Measurements from ENCODE around the gene PAQR4.

PAQR4 gene

DNA sequence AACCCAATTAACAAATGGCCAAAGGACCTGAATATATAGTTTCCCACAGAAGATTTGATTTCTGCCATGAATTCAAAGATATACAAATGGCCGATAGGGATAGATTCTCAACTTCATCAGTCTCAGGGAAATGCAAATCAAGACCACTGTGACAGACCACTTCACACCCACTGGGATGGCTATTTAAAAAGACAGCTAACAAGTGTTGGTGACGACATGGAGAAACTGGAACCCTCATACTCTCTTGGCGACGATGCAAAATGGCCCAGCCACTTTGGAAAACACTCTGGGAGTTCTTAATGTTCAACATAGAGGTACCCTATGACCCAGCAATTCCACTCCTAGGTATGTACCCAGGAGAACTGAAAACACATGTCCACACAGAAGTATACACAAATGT, 22.5 kb upstream of the PAQR4 start:
- no peak for DNase-seq

DNA sequence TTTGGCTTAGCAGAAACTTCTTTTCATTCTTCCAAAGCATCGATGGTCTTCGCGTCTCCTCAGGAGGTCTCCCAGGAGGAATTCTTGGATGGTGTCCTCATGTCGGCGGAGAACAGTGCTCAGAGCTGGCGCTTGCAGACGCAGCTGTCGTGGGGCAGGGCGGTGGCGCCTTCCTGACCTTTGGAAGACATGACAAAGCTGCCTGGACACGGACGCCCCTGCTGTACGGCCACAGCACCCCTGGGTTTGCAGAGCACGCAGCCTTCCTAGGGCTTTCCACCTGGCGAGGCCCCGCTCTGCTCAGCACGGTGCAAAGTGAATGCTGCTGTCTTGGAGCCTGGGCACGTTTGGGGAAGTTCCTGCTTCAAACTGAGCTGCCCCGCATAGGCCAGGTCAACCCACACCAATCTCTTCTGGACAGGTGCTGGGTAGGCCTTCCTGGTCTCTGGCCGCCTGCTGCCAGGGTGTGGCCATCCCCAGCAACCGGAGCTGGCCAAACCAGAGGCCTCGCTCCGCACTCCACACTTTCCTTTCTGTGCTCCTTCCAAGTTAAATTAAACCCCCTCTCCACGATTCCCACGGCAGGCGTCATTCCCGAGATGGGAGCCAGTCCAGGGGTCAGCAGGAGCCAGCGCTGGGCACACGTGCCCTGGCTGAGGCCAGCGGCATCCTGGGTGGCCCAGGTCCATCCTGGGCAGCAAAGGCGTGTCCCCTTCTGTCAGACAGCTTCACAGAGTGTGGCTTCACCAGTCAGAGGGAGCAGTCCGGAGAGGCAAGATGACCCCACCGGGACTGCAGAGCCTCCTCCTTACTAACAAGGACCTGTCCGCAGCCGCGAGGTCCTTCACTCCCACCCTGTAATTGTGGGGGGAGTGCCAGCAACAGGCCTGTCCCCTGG, 20.1 kb upstream of the PAQR4 start:
- no peak for DNase-seq

DNA sequence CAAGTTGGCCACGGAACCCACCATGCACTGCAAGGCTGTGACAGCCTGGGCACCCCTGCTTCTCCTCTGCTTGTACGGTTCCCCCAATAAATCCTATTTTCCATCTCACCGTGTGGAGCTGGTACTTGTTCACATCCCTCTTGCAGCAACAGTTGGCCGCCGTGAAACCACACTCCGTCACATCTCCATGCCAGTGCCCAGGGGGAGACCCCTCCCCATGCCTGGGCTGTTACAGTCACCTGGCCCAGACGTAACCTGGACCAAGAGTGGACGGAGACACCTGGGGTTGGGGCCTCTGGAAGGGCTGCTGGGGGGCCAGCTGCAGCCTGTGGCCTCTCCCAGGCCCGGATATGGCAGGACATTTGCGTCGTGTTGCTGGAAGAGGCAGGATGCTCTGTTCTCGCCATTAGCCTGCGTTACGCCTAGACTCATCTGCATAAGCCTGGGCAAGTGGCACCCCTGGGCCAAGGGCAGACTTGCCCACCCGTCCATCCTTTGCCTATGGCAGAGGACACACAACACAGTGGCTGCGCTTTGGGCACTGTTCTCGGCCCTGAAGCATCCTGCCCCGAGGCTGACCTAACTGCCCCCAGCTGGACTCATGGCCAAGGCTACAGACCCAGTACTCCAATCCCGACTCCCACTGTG, 19.3 kb upstream of the PAQR4 start:
- no peak for DNase-seq

DNA sequence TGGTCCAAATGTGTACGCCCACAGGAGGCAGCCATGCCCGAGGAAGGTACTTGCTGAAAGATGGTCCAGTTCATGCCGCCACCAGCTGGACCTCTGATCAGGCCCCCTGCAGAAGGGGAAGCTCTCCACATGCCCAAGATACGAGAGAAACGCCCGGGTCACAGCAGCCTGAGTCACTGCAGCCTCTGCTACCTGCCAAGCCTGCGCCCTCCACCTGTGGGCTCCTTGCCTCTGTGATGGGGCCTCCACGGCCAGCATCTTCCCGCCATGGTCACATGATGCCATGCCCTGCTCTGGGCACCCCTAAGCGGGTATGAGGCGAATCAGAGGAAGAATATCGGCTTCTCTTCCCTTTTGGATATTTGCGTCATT, 18.8 kb upstream of the PAQR4 start:
- DNase-seq = no peak

GRCh38 chr16:2950773-2951172, 18.4 kb upstream of the PAQR4 start:
- DNase-seq = no peak

GRCh38 chr16:2952679-2953078, 16.5 kb upstream of the PAQR4 start:
- DNase-seq = no peak

DNA sequence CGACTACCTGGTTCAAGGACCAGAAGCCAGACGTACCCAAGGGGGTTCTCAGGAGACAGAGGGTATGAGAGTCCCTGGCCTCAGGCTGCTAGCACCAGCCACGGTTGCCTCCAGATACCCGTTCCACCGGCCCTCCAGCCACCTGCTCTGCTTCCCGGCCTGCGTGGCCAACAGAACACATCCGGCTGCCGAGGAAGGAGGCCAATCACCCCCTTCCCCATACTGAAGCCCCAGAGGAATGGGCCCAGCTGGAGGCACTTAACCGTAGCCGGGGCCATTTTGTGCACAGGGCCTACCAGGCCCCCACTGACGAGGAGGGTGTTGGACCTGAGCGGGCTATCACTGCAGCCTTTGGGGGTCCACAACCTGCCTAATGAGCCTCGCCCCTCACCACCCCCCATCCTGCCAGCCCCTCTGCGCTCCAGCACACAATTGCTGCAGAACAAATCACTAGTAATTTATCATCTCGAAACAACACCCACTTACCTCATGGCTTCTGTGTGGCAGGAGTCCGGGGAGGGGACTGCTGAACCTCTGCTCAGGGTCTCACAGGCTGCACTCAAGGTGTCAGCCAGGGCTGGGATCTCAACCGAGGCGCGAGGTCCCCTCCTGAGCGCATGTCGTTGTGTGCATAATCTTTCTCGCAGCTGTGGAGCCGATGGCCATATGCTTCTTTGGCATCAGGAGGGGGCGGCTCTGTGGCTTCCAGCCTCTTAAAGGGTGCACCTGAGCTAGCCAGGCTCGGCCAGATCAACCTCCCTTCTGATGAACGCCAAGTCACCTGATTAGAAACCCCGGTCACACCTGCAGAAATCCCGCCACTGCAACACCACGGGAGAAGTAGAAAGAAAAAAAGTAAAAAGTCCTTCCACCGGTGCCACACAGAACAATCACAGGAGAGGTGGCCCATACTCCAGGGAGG, 15.2 kb upstream of the PAQR4 start:
- peak; percentile 91 for DNase-seq

DNA sequence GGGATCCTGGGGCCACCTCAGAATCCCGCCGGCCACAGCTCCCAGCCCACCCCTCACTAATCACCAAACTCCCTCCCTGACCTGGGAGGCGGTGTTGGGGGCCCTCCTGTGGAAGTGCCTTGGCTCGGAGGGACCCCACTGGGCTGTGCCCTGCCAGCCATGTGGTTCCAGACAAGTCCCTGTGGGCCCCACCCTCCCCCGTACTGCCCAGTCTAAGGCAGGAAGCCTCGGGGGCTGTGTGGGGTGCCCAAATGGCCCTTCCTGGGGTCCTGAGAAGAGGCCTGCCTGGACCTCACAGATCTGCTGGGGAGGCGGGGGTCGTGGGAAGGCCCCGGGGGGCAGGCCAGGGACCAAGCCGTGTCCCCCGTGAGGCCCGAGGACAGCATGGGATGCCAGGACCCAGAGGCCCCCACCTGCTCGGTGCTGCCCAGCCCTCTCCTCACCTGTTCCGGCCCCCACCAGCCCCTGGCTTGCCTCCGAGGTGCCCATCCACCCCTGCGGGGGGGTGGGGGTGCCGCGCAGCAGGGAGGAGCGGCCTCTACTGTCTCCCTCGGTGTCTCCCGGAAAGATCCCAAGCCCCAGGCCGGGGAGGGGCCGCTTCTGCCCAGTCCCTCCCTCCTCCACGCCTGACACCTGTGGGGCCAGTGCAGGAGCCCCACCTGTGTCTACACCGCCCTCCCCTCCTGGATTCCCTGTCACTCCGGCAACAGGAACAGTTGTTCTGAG, 14.3 kb upstream of the PAQR4 start:
- no peak for DNase-seq

GRCh38 chr16:2955438-2955778, 13.7 kb upstream of the PAQR4 start:
- DNase-seq = no peak

- DNase-seq = no peak
Observed at GRCh38 chr16:2955779-2956578, 13.2 kb upstream of the PAQR4 start.

- DNase-seq = no peak
Observed at GRCh38 chr16:2956579-2956956, 12.6 kb upstream of the PAQR4 start.

GRCh38 chr16:2959206-2959605, 9.9 kb upstream of the PAQR4 start:
- DNase-seq = no peak

GRCh38 chr16:2960183-2961010, 8.8 kb upstream of the PAQR4 start:
- peak; percentile 37 for DNase-seq

- peak; percentile 66 for DNase-seq
Observed at GRCh38 chr16:2962334-2963073, 6.6 kb upstream of the PAQR4 start.

DNA sequence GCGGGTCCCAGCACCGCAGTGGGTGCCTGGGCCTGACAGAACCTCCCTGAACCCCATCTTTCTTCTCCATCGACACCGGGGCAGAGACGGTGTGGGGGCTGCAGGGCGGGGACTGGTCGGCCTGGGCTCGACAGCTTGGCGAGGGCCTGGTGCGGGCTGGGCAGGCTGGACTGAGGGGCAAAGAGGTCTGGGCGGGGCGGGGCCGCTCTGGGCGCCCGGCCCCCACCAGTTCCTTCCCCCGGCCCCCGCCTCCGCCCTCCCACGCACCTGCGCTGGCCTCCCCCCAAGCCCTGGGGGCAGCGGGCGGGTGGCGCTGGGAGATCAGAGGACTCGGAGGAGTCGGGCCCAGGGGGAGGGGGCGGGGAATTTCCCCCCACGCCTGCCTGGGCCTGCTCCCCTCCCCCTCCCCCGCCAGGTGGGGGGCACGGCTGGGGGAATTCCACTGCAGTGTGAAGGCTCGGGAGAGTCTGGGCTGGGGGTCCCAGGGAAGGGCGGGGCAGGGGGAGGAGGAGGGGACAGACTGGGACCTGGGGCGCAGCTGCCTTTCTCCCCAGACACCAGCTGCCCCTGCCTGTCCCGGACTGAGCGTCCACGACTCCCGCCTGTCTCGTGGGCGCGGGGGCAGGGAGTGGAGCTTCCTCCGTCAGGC, 6.0 kb upstream of the PAQR4 start:
- DNase-seq = peak; percentile 81

DNA sequence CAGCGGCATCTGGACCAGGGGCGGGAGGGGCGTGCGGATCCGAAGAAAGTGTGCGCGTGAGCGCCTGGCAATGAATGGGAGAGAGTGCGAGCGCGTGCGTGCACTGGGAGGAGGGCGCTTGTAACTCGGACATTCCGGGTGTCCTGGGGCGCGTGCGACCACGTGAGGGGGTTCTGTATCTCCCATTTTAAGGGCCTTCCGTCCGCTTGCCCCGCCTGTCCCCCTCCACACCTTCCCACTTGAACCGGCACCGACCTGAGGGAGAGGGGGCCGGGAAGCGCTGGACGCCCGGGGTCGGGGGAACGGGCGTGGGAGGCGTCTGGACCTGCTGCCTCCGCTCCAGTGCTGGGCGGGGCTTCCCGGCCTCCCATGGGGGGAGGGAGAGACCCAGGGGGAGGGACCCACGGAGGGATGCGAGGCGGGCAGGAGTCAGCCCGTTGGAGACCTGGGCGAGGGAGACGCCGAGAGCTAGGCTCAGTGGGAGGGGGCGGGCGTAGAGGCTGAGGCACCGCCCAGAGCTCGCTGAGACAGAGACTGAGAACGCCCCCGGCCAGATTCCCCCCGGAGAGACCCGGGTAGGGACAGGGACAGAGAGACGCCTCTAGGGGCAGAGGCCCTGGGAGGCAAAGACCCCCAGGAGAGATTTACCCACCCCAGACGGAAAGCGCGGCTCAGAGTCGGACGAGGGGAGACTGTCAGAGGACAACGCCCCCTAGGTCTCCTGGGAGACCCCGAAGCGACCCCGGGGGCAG, 5.2 kb upstream of the PAQR4 start, which contains the start of gene KREMEN2:
KREMEN2 (plus strand) TSS at position 553 of the 752 bp plus-strand sequence. CDS start 246 bp downstream, outside the sequence.
- peak; percentile 98 for DNase-seq

DNA sequence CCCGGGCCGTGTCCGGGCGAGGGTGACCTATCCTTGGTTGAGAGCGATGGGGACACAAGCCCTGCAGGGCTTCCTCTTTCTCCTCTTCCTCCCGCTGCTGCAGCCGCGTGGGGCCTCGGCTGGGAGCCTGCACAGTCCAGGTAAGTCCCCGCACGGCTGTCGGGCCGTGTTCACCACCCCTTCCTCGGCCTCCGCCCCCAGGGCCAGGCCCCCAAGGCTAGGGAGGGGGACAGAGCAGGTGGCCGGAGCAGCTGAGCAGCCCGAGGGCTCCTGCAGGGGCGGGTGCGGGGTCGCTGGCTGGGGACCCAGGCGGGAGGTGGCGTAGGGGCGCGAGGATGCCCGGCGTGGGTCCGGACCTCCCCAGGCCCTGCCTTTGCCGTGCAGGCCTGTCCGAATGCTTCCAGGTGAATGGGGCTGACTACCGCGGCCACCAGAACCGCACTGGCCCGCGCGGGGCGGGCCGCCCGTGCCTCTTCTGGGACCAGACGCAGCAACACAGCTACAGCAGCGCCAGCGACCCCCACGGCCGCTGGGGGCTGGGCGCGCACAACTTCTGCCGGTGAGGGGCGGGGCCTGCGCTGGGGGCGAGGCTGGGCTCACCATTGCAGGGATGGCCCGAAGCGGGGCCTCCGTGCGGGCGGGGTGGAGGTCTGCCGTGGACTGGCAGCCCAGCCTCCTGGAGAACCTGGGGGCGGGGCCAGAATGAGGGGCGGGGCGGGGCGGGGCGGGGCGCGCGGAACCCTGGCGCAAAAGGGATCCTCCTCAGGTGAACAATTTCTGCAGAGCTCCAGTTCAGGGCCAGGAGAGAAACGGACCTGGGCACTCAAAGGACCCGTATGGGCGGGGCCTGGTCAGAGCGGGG, 4.4 kb upstream of the PAQR4 start:
- DNase-seq = peak; percentile 97
